Mesendoderm (in vitro differentiated cells): Measurements from ENCODE around the gene GTF2IRD1.

Source experiments
- DNase-seq: peaks from one replicate; pipeline ENCODE4 v3.0.0; 2013
- H2AK5ac ChIP-seq: 2 replicates; pipeline ENCODE4 v1.6.1; 2013; ENCODE audit warnings: low read length, inconsistent platforms
- H2BK120ac ChIP-seq: 2 replicates; pipeline ENCODE4 v1.6.1; 2013; ENCODE audit warnings: low read depth, mild to moderate bottlenecking, low read length, moderate library complexity, mixed read lengths
- H2BK15ac ChIP-seq: replicated peaks from 2 replicates; pipeline ENCODE4 v1.6.1; 2013; ENCODE audit warnings: low read depth, mild to moderate bottlenecking, moderate library complexity
- H2BK5ac ChIP-seq: 2 replicates; pipeline ENCODE4 v1.6.1; 2013; ENCODE audit warnings: low read length, inconsistent platforms
- H3K18ac ChIP-seq: 2 replicates; pipeline ENCODE4 v1.6.1; 2013; ENCODE audit warnings: mild to moderate bottlenecking, low read length, mixed read lengths
- H3K23ac ChIP-seq: one replicate; pipeline ENCODE4 v1.6.1; 2013; ENCODE audit warnings: low read length
- H3K27ac ChIP-seq: 2 replicates; pipeline ENCODE4 v1.5.1; 2013; ENCODE audit warnings: low read depth, mild to moderate bottlenecking, inconsistent platforms, low read length, moderate library complexity
- H3K27me3 ChIP-seq: 2 replicates; pipeline ENCODE4 v1.6.1; 2013; ENCODE audit warnings: low read length, control low read depth, mild to moderate bottlenecking, inconsistent platforms; ENCODE audit not compliant: insufficient read depth, poor library complexity
- H3K36me3 ChIP-seq: 2 replicates; pipeline ENCODE4 v1.6.1; 2013; ENCODE audit warnings: low read length, inconsistent platforms; ENCODE audit not compliant: control insufficient read depth, insufficient read depth
- H3K4ac ChIP-seq: one replicate; pipeline ENCODE4 v1.6.1; 2013; ENCODE audit warnings: low read depth, mild to moderate bottlenecking, low read length, moderate library complexity
- H3K4me1 ChIP-seq: 2 replicates; pipeline ENCODE4 v1.6.1; 2013; ENCODE audit warnings: low read depth, low read length, inconsistent platforms; ENCODE audit not compliant: control insufficient read depth
- H3K4me2 ChIP-seq: 2 replicates; pipeline ENCODE4 v1.6.1; 2013; ENCODE audit warnings: low read length
- H3K4me3 ChIP-seq: 2 replicates; pipeline ENCODE4 v1.5.1; 2013; ENCODE audit warnings: mild to moderate bottlenecking, low read length
- H3K56ac ChIP-seq: one replicate; pipeline ENCODE4 v1.6.1; 2013; ENCODE audit warnings: low read length
- H3K79me1 ChIP-seq: 2 replicates; pipeline ENCODE4 v1.6.1; 2013; ENCODE audit warnings: low read length, inconsistent platforms
- H3K79me2 ChIP-seq: 2 replicates; pipeline ENCODE4 v1.6.1; 2013; ENCODE audit warnings: mild to moderate bottlenecking, low read length; ENCODE audit not compliant: control insufficient read depth, insufficient read depth
- H3K9ac ChIP-seq: 2 replicates; pipeline ENCODE4 v1.6.1; 2013; ENCODE audit warnings: low read length, inconsistent platforms
- H4K5ac ChIP-seq: one replicate; pipeline ENCODE4 v1.6.1; 2013; ENCODE audit warnings: low read length
- H4K8ac ChIP-seq: one replicate; pipeline ENCODE4 v1.6.1; 2013; ENCODE audit warnings: low read depth, mild to moderate bottlenecking, control low read depth, low read length, moderate library complexity
- WGBS: extraction: QIAGEN DNeasy Blood & Tissue Kit; methylation state at CpG from one replicate; pipeline ENCODE4 v1.1.7; 2013; ENCODE audit warnings: low lambda C conversion rate, missing lambda C conversion rate; ENCODE audit not compliant: insufficient coverage; ENCODE audit errors: extremely low coverage; 5-methylcytosine and 5-hydroxymethylcytosine counted together

The GTF2IRD1 gene

GRCh38 chr7:74569501-74570075 lies 115.9 kb downstream of the GTF2IRD1 start:
- no CpG with 5 or more reads among the region's 14 CpGs for WGBS
- no peak for DNase-seq
- Histone ChIP-seq H3K4me3 (no peak overlapping the region), H3K79me2 (no peaks in the 10 kb centered on the region), H2AK5ac (no peak overlapping the region), H2BK15ac (no peak overlapping the region), H3K56ac (no peak overlapping the region), H4K5ac (no peak overlapping the region), H3K79me1 (no peaks in the 10 kb centered on the region), H3K9ac (no peak overlapping the region), H3K27me3 (no peaks in the 10 kb centered on the region), H3K36me3 (no peaks in the 10 kb centered on the region), H2BK120ac (no peak overlapping the region), H2BK5ac (no peak overlapping the region), H3K4me1 (no peaks in the 10 kb centered on the region), H3K27ac (no peak overlapping the region), H3K18ac (no peak overlapping the region), H3K4ac (no peak overlapping the region), H3K23ac (no peak overlapping the region), H3K4me2 (no peak overlapping the region), H4K8ac (no peak overlapping the region)

- WGBS = no CpG with 5 or more reads among the region's 13 CpGs
- H3K27me3 ChIP-seq = no peaks in the 10 kb centered on the region
- H4K5ac ChIP-seq = no peak overlapping the region
- no peak overlapping the region for H2AK5ac ChIP-seq
- H3K4me3 ChIP-seq = no peak overlapping the region
- H3K79me1 ChIP-seq = no peaks in the 10 kb centered on the region
- H3K9ac ChIP-seq = no peak overlapping the region
- no peak overlapping the region for H2BK5ac ChIP-seq
- no peak overlapping the region for H3K56ac ChIP-seq
- no peak overlapping the region for H3K18ac ChIP-seq
- no peak overlapping the region for H3K27ac ChIP-seq
- H3K4me1 ChIP-seq = no peaks in the 10 kb centered on the region
- no peak overlapping the region for H3K4ac ChIP-seq
- no peaks in the 10 kb centered on the region for H3K36me3 ChIP-seq
- no peak overlapping the region for H3K4me2 ChIP-seq
- no peak overlapping the region for H2BK15ac ChIP-seq
- H3K79me2 ChIP-seq = no peaks in the 10 kb centered on the region
- no peak overlapping the region for H4K8ac ChIP-seq
- DNase-seq = no peak
- H2BK120ac ChIP-seq = no peak overlapping the region
- no peak overlapping the region for H3K23ac ChIP-seq
These were observed 116.9 kb downstream of the GTF2IRD1 start for GRCh38 chr7:74570533-74571156.

GRCh38 chr7:74572301-74572979 lies 118.7 kb downstream of the GTF2IRD1 start:
- H4K5ac ChIP-seq = no peak overlapping the region
- H3K18ac ChIP-seq = no peak overlapping the region
- no peaks in the 10 kb centered on the region for H3K79me1 ChIP-seq
- H2BK5ac ChIP-seq = no peak overlapping the region
- no peak overlapping the region for H3K4me3 ChIP-seq
- DNase-seq = peak; percentile 67
- no peak overlapping the region for H3K9ac ChIP-seq
- no peak overlapping the region for H3K27ac ChIP-seq
- H3K4me2 ChIP-seq = no peak overlapping the region
- H2BK120ac ChIP-seq = no peak overlapping the region
- H3K56ac ChIP-seq = no peak overlapping the region
- H2BK15ac ChIP-seq = no peak overlapping the region
- no peak overlapping the region for H4K8ac ChIP-seq
- WGBS = no CpG with 5 or more reads among the region's 10 CpGs
- H3K27me3 ChIP-seq = no peaks in the 10 kb centered on the region
- no peak overlapping the region for H3K23ac ChIP-seq
- no peaks in the 10 kb centered on the region for H3K4me1 ChIP-seq
- H3K4ac ChIP-seq = no peak overlapping the region
- no peak overlapping the region for H2AK5ac ChIP-seq
- H3K79me2 ChIP-seq = no peaks in the 10 kb centered on the region
- no peaks in the 10 kb centered on the region for H3K36me3 ChIP-seq

GRCh38 chr7:74573512-74573911 lies 119.8 kb downstream of the GTF2IRD1 start:
- no peak overlapping the region for H4K5ac ChIP-seq
- H3K27me3 ChIP-seq = no peaks in the 10 kb centered on the region
- no peak overlapping the region for H3K27ac ChIP-seq
- no peak overlapping the region for H2BK15ac ChIP-seq
- no peaks in the 10 kb centered on the region for H3K36me3 ChIP-seq
- H3K23ac ChIP-seq = no peak overlapping the region
- DNase-seq = no peak
- H2BK120ac ChIP-seq = no peak overlapping the region
- no peak overlapping the region for H3K18ac ChIP-seq
- H3K9ac ChIP-seq = no peak overlapping the region
- no peak overlapping the region for H3K4me3 ChIP-seq
- H4K8ac ChIP-seq = no peak overlapping the region
- H3K4me2 ChIP-seq = no peak overlapping the region
- H2AK5ac ChIP-seq = no peak overlapping the region
- no peak overlapping the region for H2BK5ac ChIP-seq
- H3K56ac ChIP-seq = no peak overlapping the region
- no peaks in the 10 kb centered on the region for H3K4me1 ChIP-seq
- no peaks in the 10 kb centered on the region for H3K79me1 ChIP-seq
- H3K4ac ChIP-seq = no peak overlapping the region
- WGBS = no CpG with 5 or more reads among the region's 8 CpGs
- no peaks in the 10 kb centered on the region for H3K79me2 ChIP-seq

- Histone ChIP-seq H3K23ac (no peak overlapping the region), H3K4me3 (no peak overlapping the region), H3K9ac (no peak overlapping the region), H3K27ac (no peak overlapping the region), H4K5ac (no peak overlapping the region), H4K8ac (no peak overlapping the region), H3K27me3 (no peaks in the 10 kb centered on the region), H3K4me1 (no peaks in the 10 kb centered on the region), H3K79me1 (no peaks in the 10 kb centered on the region), H3K4me2 (no peak overlapping the region), H3K18ac (no peak overlapping the region), H2AK5ac (no peak overlapping the region), H2BK5ac (no peak overlapping the region), H2BK120ac (no peak overlapping the region), H3K4ac (no peak overlapping the region), H3K36me3 (peaks cover 1% of the 10 kb centered on the region), H2BK15ac (no peak overlapping the region), H3K56ac (no peak overlapping the region), H3K79me2 (no peaks in the 10 kb centered on the region)
- no peak for DNase-seq
- WGBS = no CpG with 5 or more reads among the region's 11 CpGs
These were observed 121.5 kb downstream of the GTF2IRD1 start for GRCh38 chr7:74575083-74575784.
